Measurements from ENCODE around the gene SH3BGRL2. TPM values are rescaled to one million over a fixed set of nuclear protein-coding genes. Genes with fewer than 3 reads are reported as not detected.

SH3BGRL2 gene
- total RNA-seq, 1 experiment from 2014 or later = 11.8 TPM

- Histone ChIP-seq H2BK20ac (ENCODE audit: low read depth, low read length, poor library complexity, severe bottlenecking) (no peak overlapping the region), H3K23ac (ENCODE audit: insufficient read length, low read depth, low read length) (no peak overlapping the region), H3T11ph (ENCODE audit: low read length) (no peak overlapping the region), H3K9me3 (ENCODE audit: control insufficient read depth, low read depth, low read length) (no peaks in the 10 kb centered on the region), H3K79me1 (ENCODE audit: insufficient read depth, low read depth, low read length, poor library complexity, severe bottlenecking) (no peaks in the 10 kb centered on the region), H3K4ac (ENCODE audit: low read depth, low read length) (no peak overlapping the region), H3K27me3 (ENCODE audit: insufficient read depth, low read length) (no peaks in the 10 kb centered on the region), H3K23me2 (ENCODE audit: insufficient read length, low read depth, low read length, poor library complexity, severe bottlenecking) (no peaks in the 10 kb centered on the region), H3K9ac (ENCODE audit: extremely low read depth, insufficient read length, low read length) (no peak overlapping the region), H3K56ac (ENCODE audit: insufficient read length, low read depth, low read length) (no peak overlapping the region), H3K27ac (ENCODE audit: insufficient read length, low read depth, low read length) (no peak overlapping the region), H3K4me1 (ENCODE audit: insufficient read depth, low read length) (no peaks in the 10 kb centered on the region), H2AFZ (ENCODE audit: low read length) (no peak overlapping the region), H2BK120ac (ENCODE audit: low read depth, low read length, poor library complexity, severe bottlenecking) (no peak overlapping the region), H2AK5ac (ENCODE audit: insufficient read length, low read length) (no peak overlapping the region), H2BK15ac (ENCODE audit: low read depth, low read length) (no peak overlapping the region), H3K14ac (ENCODE audit: insufficient read depth, low read length) (no peak overlapping the region), H3K79me2 (ENCODE audit: insufficient read depth, low read length) (no peaks in the 10 kb centered on the region), H4K20me1 (ENCODE audit: control insufficient read depth, insufficient read depth, insufficient read length) (peaks cover 3% of the 10 kb centered on the region), H4K91ac (ENCODE audit: insufficient read length, low read depth, low read length) (no peak overlapping the region), H3K4me2 (ENCODE audit: insufficient read depth, insufficient read length, low read length) (no peak overlapping the region), H4K5ac (ENCODE audit: insufficient read length, low read depth, low read length) (no peak overlapping the region), H2BK5ac (ENCODE audit: insufficient read length, low read length) (no peak overlapping the region), H2BK12ac (ENCODE audit: insufficient read length, low read depth, low read length) (no peak overlapping the region), H4K8ac (replicated peaks; ENCODE audit: insufficient read length, low read depth, low read length) (no peak overlapping the region), H3K18ac (ENCODE audit: insufficient read length, low read depth, low read length) (no peak overlapping the region)
- no peak overlapping the region for H3K4me3 Mint-ChIP-seq
- H3K9me3 Mint-ChIP-seq = no peaks in the 10 kb centered on the region
- peaks cover 8 to 9% of the 10 kb centered on the region in 2 experiments; a peak in 3 of 4 replicates for H3K4me1 Mint-ChIP-seq
- TF ChIP-seq CTCF (conservative IDR thresholded peaks at IDR 0.05) = no peak
- peak overlapping the region in 1 of 3 experiments; percentile 82; a peak in 2 of 7 replicates for H3K27ac Mint-ChIP-seq
- H3K27me3 Mint-ChIP-seq (ENCODE audit: low read depth) = no peaks in the 10 kb centered on the region
- H3K36me3 Mint-ChIP-seq (ENCODE audit: insufficient read depth in 1 of 3, low read depth in 3 of 3) = no peaks in the 10 kb centered on the region
- no CpG with 5 or more reads among the region's 1 CpG for WGBS (ENCODE audit: extremely low coverage, insufficient read length, low lambda C conversion rate)
- no peak for DNase-seq
Observed at GRCh38 chr6:79707621-79708020, 76.5 kb downstream of the SH3BGRL2 start.

All from H9 (cell line).